ENCODE results near the gene LDLRAP1.
"Not testable (repeated sequence)": the region's sequence is repeated elsewhere in the genome, so short reads cannot be mapped to it uniquely, and the experiment has no call there.

LDLRAP1 gene

DNA sequence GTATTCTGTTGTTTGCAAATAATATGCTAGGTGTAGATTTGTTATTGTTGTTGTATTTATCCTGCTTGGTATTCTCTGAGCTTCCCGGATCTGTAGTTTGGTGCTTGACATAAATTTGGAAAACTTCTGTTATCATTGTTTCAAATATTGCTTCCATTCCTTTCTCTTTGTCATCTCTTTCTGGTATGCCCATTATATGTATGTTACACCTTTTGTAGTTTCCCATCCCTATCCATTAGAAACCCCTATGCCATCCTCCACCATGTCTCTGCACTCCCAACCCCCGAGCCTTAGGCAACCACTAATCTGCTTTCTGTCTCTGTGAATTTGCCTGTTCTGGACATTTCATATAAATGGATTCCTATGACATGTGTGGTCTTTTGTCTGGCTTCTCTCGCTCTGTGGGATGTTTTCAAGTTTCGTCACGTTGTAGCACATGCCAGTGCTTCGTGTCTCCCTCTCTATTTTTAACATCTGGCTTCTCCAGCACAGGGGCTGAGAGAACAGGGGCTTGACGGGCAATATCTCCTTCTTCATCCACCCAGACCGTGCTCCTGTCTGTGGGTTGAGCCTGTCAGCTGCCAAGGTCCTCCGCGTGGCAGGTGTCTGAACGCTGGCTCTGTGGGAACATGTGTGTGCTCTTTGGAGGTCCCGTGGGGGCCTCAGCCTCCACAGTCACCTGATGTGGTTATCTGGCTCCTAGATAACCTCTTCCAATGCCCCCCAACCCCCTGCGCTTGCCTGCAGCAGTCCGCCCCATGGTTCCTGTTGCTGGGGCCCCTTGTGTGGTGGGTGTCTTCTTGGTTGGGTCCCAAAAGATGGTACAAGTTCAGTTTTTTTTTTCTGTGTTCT, 40.3 kb downstream of the LDLRAP1 start:
- TF ChIP-seq, protein P1, sequence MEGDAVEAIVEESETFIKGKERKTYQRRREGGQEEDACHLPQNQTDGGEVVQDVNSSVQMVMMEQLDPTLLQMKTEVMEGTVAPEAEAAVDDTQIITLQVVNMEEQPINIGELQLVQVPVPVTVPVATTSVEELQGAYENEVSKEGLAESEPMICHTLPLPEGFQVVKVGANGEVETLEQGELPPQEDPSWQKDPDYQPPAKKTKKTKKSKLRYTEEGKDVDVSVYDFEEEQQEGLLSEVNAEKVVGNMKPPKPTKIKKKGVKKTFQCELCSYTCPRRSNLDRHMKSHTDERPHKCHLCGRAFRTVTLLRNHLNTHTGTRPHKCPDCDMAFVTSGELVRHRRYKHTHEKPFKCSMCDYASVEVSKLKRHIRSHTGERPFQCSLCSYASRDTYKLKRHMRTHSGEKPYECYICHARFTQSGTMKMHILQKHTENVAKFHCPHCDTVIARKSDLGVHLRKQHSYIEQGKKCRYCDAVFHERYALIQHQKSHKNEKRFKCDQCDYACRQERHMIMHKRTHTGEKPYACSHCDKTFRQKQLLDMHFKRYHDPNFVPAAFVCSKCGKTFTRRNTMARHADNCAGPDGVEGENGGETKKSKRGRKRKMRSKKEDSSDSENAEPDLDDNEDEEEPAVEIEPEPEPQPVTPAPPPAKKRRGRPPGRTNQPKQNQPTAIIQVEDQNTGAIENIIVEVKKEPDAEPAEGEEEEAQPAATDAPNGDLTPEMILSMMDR (IDR thresholded peaks at IDR 0.05; ENCODE audit: low read depth, low read length): no peak
- DNase-seq (ENCODE audit: low read depth in 2 of 2): no peak
- no peak overlapping the region for H3K4me3 ChIP-seq (replicated peaks in 1 of 2; ENCODE audit: low read depth in 2 of 2, low read length in 2 of 2)

DNA sequence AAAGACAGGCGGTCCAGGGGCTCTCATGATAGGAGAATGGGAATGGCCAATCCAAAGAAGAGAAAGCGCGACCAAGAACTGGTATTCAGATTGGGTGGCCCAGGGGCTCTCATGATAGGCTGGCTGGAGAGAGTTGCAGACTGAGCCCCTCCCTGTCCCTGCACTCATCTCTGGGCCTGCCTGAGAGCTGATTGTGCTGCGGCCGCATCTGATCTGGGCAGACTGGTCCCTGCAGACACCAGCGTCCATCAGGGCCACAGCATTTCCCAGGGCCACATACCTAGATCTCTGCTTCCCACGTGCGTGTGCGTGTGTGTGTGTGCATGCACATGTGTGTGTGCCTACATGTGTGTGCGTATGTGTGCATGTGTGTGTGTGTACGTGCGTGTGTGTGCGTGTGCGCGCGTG, 42.8 kb downstream of the LDLRAP1 start:
- H3K4me3 ChIP-seq (replicated peaks in 1 of 2; ENCODE audit: low read depth in 2 of 2, low read length in 2 of 2): no peak overlapping the region
- DNase-seq (ENCODE audit: low read depth in 2 of 2): no peak
- TF ChIP-seq, protein P1 (IDR thresholded peaks at IDR 0.05; ENCODE audit: low read depth, low read length): no peak

DNA sequence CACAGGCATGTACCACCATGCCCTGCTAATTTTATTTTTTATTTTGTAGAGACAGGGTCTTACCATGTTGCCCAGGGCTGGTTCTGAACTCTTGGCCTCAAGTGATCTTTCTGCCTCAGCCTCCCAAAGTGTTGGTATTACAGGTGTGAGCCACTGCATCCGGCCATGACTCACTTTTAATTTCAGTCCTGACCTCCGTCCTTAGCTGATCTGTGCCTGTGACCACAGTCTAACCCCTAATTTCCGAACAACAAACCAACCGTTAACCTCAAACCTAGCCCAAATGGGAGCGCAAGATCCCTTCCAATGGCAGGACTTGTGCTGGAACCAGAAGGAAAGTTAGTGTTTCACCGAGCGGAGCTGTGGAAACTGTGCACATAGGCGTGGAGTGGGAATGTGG, 43.9 kb downstream of the LDLRAP1 start:
- TF ChIP-seq, protein P1 (IDR thresholded peaks at IDR 0.05; ENCODE audit: low read depth, low read length): no peak
- no peak for DNase-seq (ENCODE audit: low read depth in 2 of 2)
- no peak overlapping the region for H3K4me3 ChIP-seq (replicated peaks in 1 of 2; ENCODE audit: low read depth in 2 of 2, low read length in 2 of 2)

DNA sequence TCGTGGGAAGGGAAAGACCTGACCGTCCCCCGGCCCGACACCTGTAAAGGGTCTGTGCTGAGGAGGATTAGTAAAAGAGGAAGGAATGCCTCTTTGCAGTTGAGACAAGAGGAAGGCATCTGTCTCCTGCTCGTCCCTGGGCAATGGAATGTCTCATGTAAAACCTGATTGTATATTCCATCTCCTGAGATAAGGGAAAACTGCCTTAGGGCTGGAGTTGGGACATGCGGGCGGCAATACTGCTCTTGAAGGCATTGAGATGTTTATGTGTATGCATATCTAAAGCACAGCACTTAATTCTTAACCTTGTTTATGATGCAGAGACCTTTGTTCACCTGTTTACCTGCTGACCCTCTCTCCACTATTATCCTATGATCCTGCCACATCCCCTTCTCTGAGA, 44.8 kb downstream of the LDLRAP1 start:
- DNase-seq (ENCODE audit: low read depth in 2 of 2); H3K4me3 ChIP-seq (replicated peaks in 1 of 2; ENCODE audit: low read depth in 2 of 2, low read length in 2 of 2): not testable (repeated sequence)

DNA sequence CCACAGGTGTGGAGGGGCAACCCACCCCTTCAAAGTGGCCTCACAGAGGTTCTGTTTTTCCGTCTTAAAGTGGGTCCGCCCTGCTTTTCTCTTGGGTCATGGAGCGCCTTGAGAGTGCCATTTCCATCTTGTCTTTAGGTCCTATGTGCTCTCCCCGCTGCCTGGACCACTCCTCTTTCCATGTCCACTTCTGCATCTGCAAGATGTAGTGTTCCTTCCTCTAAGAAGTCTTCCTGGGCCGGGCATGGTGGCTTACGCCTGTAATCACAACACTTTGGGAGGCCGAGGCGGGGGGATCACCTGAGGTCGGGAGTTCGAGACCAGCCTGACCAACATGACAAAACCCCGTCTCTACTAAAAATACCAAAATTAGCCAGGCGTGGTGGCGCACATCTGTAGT, 45.4 kb downstream of the LDLRAP1 start:
- not testable (repeated sequence) for DNase-seq (ENCODE audit: low read depth in 2 of 2); H3K4me3 ChIP-seq (replicated peaks in 1 of 2; ENCODE audit: low read depth in 2 of 2, low read length in 2 of 2)

DNA sequence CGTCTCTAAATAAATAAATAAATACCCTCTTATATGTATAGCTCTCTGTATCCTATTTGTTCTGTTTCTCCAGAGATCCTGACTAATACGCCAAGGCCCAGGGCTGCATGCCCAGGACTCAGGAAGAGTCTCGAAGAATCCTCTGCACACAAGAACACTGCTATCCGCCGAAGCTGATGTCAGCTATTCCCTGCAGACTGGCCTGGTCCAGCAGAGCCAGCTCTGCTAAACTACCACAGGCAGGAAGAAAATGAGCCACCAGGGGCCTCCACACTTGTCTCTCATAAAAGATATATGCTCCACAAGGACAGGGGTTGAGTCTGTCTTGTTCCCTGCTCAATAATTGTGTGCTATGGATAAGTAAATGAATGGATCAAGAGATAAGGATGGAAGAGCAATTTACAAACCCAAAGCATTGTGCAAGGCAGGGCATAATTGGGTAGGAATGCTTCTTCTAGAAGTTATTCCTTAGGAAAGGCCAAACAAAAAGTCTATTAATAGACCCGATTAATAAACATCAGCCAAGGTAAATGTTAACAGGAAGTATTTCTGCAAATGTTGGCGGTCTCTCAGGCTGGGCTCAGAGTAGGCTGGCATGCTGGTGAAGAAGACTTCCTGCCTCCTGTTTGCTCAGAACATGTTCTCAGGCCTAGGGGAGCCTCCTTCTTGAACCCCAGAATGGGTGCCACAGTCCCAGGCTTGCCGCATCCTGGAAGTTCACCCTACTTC, 46.9 kb downstream of the LDLRAP1 start:
- H3K4me3 ChIP-seq (replicated peaks in 1 of 2; ENCODE audit: low read depth in 2 of 2, low read length in 2 of 2): no peak overlapping the region
- peak; percentile 58 to 72 for DNase-seq (ENCODE audit: low read depth in 2 of 2)
- TF ChIP-seq, protein P1 (IDR thresholded peaks at IDR 0.05; ENCODE audit: low read depth, low read length): peak; percentile 14

DNA sequence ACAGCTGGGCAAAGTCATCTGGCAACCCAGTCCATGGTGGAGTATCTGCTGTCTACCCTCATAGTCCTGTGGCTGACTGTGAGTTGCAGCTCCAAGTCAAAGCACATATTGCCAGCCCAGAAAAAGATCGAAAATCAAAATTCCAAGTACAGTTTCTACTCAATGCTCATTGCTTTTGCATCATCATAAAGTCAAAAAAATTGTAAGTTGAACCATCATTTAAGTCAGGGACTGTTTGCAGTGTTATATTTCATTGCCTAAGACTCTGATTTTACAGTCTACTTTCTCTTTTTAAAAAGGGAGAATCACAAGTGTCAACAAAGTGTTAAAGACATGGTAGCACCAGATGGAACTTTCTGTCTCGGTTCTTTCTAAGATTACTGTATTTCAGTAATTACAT, 50.5 kb downstream of the LDLRAP1 start:
- no peak for DNase-seq (ENCODE audit: low read depth in 2 of 2)
- TF ChIP-seq, protein P1 (IDR thresholded peaks at IDR 0.05; ENCODE audit: low read depth, low read length): no peak

More for the DNA sequence above, 50.5 kb downstream of the LDLRAP1 start:
- H3K4me3 ChIP-seq (replicated peaks in 1 of 2; ENCODE audit: low read depth in 2 of 2, low read length in 2 of 2): no peak overlapping the region

Measured in cardiac fibroblast (primary cell).